Stimulated activated CD4-positive, alpha-beta T cell treated with anti-CD3 and anti-CD28 coated beads, Interleukin-15, amount 100 ng/mL, for 48 hours (primary cell): ENCODE results near the gene TMEM117.
"Not testable (repeated sequence)": the region's sequence is repeated elsewhere in the genome, so short reads cannot be mapped to it uniquely, and the experiment has no call there.

Experiments
- DNase-seq, 2 donors: peaks; one replicate each; pipeline ENCODE4 v3.0.0-alpha.2; 2020; ENCODE audit warnings: low read depth in 2 of 2

TMEM117 gene

DNA sequence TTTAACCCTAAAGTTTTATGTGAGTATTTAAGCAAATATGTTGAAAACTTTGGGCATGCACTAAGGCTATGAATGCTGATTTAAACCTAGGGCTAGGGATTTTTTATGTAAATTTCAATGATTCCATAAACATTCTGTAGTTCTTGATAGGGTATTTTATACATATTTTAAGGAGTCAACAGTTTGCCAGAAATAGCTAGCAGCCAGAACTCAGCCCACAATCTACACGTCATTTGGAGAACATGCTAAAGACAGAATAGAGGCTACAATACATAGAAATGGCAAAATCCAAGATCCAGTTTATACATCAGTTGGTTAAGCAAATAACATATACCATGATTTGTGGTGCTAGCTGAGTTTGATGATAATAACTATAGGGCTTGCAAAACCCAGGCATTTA lies 184.7 kb downstream of the TMEM117 start:
- DNase-seq, result no peak

DNA sequence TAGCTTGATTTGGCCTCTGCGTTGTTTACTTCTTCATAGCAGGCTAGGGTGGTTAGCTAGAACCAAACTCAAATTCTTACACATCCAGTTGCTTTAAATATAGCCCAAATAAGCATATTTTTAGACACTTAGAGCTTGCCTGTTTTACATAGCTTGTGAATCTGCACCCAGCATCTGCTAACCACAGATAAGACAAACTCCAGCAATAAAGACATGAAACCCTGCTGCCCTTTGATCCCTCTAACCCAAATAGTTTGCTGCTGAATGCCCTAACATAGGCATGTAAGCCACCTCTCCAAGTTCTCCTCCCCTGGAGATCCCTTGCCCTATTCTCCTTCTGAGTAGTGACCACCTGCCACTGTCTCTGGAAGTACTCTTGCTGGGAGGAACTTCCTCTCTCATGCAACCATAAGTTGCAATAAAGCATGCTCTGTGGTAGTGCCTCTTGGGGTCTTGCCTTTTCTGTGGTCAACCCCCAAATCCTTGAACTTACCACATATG lies 185.6 kb downstream of the TMEM117 start:
- DNase-seq, result no peak

DNA sequence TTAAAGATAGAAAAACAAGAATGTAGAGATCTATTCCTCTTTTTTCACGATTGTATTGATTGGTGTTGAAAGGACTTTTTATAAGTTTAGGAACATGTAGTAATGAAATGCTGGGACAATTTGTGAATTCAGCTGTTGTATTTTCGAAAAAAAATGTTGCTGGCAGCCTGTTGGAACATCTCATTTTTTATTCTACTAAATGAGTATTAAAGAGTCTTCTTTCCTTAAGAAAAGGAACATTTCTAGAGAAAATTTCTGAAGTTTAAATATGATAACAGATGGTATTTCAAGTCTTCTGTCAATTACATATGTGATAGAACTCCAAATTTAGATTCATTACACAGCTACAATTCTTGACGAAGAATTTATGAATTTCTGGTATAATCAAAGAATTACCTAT lies 189.6 kb downstream of the TMEM117 start:
- DNase-seq, result no peak

DNA sequence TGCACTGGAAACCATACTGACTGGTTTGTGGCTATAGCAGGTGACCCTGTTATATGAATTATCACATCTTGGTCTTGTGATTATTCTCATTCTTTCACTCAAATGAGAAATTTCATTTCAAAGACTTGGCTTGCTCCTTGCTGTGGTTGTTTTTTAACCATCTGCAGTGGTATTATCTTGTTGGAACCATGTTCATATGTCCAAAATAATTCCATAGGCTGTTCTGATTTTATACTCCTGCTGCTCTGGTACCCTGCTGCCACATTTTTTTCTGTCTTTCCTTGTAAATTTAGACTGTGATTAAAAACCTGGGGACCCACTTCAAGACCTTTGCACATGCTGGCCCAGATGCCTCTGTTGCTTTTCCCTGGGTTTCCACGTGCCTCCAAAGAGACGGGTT lies 190.2 kb downstream of the TMEM117 start:
- DNase-seq, result no peak

DNA sequence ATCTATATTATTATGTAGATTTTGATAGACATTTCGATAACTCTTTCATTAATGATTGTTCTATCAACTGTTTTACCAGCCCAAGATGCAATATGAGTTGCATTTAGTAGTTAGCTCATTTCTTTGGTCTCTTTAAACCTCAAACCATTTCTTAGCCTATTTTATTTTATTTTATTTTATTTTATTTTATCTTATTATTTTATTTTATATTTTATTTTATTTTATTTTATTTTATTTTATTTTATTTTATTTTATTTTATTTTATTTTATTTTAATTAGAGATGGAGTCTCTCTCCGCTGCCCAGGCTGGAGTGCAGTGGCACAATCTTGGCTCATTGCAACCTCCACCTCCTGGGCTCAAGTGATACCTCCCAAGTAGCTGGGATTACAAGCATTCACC lies 191.0 kb downstream of the TMEM117 start:
- DNase-seq, result not testable (repeated sequence)

DNA sequence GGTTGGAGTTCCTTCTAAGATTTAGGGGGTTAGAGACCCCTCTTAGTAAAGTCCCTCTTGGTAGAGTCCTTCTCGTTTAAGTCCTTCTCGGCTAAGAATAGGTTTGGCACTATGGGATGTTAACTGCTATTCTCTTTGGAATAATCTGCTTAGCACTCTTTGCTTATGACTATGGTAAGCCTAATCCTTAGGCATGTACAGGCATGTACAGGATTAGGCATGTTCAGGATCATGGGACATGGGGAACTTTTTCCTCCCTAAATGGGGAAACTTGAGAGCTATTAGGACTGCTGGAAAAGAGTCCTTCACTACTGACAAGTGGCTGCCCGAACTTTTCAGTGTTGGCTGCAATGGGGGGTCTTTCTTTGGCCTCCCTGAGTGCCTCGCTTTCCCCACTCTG lies 193.3 kb downstream of the TMEM117 start:
- DNase-seq, result no peak

DNA sequence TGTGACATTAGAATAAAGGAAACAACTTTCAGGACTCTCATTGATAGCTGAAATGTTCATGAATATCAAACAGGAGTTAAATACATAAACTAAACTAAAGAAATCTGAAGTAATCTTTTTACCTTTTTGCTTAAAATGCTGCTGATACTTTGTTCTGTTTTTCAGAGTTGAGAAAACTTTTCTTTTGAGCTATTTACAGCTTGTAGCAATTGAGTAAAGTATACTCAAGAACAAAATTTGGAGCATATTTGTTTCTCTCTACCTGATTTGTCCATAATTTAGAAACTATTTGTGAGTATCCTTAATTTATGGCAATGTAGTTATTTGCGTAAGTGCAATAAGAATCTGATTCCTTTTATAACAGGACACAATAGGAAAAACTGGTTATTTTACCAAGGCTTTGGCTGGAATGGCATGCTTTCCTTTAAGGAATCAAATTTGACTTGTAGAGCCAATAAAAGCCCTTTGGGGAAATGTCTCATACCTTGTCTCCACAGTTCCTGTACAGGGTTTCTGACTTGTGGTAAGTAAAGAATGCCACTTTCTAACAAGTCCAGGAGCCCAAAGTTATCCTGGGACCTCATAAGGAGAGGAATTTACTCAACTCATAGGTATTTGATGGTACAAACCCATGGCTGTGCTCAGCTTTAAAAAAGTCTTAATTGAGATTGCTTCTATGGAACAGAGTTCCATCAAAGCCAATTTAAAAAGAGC lies 195.7 kb downstream of the TMEM117 start:
- DNase-seq, result no peak

DNA sequence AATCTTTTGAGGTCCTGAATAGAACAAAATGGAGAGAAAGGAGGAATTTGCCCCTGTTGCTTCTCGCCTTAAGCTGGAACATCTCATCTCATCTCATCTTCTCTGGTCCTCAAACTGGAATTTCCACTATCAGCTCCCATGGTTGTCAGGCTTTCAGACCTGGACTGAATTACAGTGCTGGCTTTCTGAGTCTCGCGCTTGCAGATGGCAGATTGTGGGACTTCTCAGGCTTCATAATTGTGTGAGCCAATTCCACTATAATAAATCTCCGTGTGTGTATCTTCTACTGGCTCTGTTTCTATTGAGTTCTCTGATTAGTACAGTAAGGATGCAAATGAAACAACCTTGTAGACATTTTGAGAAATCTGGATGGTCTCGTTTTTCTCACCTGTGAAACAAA lies 199.0 kb downstream of the TMEM117 start:
- DNase-seq, result no peak

DNA sequence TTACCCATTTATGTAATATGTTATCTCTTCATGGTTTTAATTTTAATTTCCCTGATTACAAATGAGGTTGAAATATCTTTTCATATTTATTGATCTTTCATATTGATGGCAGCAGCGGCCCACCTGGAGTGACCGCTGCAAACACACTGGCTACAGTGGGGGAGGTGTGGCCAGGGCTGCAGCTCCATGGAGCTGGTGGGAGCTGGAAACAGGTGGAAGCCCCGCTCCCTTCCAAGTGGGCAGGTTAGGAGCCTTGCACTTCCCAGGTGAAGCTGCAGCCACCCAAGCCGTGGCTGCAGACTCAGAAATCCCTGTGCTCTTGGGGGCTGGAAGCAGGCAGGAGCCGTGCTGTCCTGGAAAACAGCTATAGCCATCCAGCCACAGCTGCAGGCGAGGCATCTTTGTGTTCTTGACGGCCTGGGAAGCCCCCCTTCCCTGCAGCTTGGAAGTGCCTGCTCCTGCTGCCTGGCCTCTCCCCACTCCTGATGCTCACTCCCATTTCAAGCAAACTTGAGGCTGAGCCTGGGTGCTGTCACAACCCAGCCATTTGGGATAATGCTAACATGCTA lies 201.1 kb downstream of the TMEM117 start:
- no peak for DNase-seq

DNA sequence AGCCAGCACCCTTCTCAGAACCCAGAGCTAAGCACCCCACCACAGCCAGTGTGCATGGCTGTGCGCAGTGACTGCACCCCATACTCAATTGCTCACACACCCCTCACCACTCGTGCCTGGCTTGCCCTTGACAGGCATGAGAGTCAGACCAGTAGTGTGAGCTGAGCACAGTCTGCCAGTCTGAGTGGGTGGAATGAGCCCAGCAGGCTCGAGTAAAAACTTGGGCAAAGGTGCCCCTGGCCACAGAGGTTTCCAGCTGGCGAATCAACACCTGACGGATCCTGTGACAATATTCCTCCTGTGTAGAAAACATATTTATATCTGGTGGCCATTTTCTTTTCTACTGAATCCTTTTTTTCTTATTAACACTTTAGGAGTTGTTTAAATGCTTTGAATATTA lies 202.5 kb downstream of the TMEM117 start:
- no peak for DNase-seq

DNA sequence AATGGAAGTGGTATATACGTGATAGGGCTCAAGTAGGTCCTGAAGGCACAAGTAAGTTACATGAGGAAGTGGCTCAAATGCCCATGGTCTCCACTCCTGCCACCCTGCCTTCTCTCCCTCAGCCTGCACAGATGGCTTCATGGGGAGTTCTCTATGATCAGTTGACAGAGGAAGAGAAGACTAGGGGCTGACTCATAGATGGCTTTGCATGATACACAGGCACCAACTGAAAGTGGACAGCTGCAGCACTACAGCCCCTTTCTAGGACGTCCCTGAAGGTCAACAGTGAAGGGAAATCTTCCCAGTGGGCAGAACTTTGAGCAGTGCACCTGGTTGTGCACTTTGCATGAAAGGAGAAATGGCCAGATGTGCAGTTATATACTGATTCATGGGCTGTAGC lies 208.6 kb downstream of the TMEM117 start:
- DNase-seq, result not testable (repeated sequence)

DNA sequence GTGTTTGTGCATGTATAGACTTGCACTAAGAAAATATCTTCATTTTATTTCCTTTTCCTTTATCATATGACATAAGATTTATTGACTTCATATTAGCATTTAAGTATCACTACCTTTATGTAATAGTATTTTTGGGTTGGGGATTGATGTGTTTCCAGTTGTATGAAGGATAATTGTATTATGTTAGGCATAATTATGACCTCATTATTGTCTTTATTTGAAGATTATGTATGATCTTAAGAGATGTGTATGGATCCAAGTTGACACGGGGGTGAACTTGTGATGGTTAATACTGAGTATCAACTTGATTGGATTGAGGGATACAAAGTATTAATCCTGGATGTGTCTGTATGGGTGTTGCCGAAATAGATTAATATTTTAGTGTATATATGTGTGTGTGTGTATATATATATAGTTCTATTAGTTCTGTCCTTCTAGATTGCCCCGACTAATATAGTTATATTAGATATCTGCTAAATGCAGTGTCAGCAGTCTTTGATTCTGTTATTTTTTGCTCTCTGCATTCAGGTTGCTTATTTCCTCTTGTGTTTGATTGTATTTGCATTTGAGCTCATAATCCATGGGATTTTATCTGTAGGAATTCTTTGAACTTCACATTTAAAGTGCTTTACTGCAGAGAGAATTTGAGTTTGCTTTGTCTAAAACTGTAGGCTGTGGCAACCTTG lies 211.0 kb downstream of the TMEM117 start:
- no peak for DNase-seq

DNA sequence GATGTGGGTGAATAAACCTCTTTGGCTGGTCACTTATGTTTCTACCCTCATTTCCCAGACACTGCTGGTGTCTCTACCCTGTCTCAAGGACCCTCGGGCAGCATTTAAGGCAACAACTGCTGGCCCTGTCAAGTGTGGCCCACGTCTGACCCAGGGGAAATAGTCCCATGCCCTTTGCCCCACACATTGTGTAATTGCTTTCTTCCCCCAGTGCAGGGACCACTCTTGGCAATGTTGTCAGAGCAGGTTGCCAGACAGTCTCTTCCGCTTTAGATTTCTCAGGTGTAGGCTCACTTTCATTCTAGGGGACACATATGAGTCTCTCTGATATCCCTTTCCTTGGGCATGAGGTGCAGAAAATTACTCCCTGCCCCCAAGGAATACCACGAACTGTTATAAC lies 216.7 kb downstream of the TMEM117 start:
- DNase-seq, result no peak

DNA sequence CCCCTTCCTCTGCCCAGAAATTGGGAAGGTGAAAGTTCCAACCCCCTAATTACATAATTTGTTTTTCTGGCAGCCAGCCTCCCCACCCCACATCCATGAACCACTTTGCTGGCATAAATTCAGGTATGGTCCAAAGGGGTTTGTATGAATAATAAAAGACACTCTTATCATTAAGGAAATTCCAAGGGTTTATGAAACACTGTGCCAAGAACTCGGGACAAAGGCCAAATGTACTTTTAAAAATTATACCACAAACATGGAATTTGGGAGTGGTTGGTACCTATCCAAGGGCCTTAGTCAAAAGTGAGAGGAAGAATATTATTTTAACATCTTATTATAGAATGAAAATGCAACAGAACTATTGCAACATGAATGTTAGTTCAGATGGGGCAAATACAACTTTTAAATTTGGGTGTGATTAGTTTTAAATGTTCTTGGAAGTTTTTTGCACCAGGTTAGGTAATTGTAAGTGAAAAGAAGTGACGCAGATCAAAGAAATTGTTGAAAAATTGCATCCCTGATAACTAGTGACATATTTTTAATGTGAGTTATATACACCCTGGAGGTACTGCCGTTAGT lies 217.8 kb downstream of the TMEM117 start:
- DNase-seq, result no peak

DNA sequence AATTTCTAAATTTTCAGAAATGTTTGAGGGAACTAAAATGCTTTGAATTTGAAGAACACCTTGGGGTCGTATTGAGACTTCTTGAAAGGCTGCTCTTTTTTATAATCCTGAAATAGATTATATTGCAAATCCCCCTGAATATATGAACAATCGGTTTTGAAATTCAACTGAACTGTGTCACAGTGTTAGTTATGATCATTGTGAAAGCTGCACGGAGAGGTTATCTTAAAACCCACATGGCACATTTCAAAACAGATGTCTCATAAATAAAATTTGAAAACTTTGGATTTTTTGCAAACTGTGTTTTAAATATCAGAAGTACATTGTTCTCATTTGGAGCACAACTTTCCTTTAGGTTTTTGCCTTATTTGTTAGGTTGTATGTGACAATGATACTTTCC lies 218.4 kb downstream of the TMEM117 start:
- no peak for DNase-seq

DNA sequence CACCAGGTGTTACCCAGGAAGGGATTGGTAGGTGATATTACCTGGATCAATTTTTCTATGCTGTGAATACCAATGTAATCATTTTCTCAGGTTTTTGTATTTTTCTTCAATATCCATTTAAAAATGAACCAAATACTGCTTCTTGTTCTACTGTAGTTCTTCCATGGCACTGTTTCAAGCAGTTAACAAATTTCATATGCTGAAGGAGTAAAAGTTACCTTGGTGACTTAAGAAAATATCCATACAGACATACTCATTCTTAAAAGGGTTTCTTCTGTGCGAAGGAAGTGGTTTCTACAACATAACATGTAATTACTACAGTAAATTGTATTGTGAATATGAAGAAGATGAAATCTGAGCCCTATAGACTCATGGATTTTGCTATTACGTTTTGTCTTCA lies 222.5 kb downstream of the TMEM117 start:
- no peak for DNase-seq

DNA sequence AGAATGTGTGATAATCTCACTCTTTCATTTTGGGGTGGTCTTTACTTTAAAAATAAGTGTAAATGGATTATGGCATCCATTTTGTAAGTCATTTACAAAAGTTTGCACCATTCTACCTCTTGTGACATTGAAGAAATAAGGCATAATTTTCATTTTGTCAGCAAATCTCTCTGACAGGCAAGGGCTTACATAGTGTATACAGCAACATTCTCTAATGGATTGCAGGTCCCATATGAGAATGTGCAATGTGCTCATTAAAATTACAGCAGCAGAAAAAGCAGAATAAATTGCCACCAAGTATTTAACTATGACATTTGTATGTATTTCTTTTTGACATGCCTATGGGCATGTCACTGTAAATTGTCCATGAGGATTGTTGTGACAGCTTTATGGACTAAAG lies 223.6 kb downstream of the TMEM117 start:
- DNase-seq, result no peak

DNA sequence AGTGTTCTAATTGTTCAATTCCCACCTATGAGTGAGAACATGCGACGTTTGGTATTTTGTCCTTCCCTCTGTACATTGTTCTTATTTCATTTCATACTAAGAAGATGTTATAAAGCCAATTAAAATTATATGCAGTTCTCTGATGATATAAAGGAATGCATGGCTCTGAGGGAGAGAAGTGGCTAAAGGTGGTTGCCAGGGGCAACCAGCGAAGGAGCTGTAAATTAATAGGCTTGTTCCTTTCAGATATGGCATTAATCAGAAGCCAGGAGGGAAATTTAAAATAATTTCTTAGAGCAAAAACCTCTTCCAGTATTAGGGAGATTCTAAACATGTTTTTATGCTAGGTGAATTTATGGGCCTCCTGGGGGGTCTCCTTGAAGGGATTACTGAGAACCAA lies 227.8 kb downstream of the TMEM117 start:
- no peak for DNase-seq

DNA sequence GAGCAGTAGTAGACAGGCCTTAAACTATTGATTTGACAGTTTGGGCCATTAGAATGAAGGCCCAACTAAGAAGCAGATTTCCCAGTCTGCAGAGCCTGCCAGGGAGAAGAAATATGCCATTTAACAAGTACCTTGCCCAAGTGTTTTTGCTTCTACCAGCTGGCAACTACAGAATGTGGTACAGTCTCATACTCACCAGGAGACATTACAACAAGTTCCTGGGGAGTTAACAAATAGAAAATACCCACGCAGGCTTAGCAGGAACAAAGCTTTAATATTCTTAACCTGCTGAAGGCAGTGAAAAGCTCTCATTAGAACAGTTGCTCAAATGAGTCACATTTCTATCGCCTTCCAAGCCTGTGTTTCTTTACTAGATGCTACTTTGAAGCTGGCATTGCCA lies 241.0 kb downstream of the TMEM117 start:
- no peak for DNase-seq

DNA sequence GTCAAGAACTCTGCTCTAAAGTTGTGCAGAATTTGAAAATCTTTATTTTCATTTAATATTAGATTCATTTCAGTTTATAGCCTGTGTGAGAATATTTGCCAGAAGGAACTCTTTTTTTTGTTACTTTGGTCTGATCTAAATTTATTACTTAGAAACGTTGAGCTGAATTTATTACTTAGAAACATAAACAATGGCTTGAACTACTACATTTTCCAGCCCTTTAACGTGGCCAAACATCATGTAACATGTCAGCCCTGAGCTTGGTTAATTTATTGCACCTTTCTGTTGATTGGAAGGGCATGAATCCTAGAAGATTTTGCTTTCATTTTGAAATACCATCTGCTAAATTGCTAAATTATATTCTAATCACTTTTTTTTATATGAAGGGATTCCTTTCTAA lies 241.4 kb downstream of the TMEM117 start:
- DNase-seq, result no peak

DNA sequence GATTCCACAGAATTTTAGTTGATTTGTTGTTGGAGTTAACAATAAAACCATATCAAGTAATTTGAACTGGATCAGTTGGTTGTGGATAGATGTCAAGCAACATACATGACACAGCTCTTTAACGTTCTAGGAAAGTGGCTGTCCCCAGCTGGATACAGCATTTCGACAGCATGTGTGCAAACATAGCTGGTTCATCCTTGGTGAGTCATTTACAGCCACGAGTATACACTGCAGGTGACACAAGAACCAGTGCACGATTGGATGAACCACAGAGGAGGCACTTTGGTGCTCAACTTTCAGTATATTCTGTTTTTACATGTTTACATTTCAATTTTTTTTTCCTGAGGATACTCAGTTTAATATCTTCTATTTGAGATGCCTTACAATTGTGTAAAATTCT lies 242.4 kb downstream of the TMEM117 start:
- DNase-seq, result no peak

DNA sequence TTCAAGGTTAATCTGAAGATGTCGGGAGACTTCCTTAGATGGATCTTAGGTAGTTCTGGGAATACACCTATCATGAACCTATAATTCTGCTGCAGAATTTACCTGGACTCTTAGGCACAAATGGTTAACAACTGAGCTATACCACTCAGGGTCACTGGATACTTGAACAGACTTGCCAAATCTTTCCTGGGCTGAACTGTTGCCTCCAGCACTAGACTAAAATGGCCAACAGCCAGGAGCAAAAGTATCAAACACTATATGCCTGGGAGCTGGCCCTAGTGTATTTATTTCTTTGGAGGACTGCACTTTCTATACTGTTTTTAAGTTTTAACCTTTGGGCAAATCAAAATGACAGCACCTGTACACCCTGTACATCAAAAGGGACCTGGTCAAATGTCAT lies 252.8 kb downstream of the TMEM117 start:
- DNase-seq, result no peak
